Endodermal cell (in vitro differentiated cells): ENCODE results near the gene KCNA5. TPM values are rescaled to one million over a fixed set of nuclear protein-coding genes. Genes with fewer than 3 reads are reported as not detected.

Experiments used
- DNase-seq: peaks from one replicate; pipeline ENCODE4 v3.0.0-alpha.2; 2017
- H3K27ac ChIP-seq: 2 replicates; pipeline ENCODE4 v1.5.1; 2013; ENCODE audit warnings: mild to moderate bottlenecking, low read depth, low read length, moderate library complexity
- H3K27me3 ChIP-seq: 2 replicates; pipeline ENCODE4 v1.6.1; 2013; ENCODE audit warnings: mild to moderate bottlenecking, low read length, moderate library complexity; ENCODE audit not compliant: insufficient read depth, control insufficient read depth, poor library complexity, severe bottlenecking
- H3K36me3 ChIP-seq: 2 replicates; pipeline ENCODE4 v1.7.0; 2013; ENCODE audit warnings: mild to moderate bottlenecking, low read length, moderate library complexity; ENCODE audit not compliant: control insufficient read depth, insufficient read depth
- H3K4me1 ChIP-seq: one replicate; pipeline ENCODE4 v1.7.0; 2013; ENCODE audit warnings: low read length; ENCODE audit not compliant: control insufficient read depth, insufficient read depth
- H3K4me3 ChIP-seq: 2 replicates; pipeline ENCODE4 v1.5.1; 2013; ENCODE audit warnings: mild to moderate bottlenecking, low read length, moderate library complexity
- H3K9ac ChIP-seq: 2 replicates; pipeline ENCODE4 v1.6.1; 2013; ENCODE audit warnings: mild to moderate bottlenecking, low read length, moderate library complexity; ENCODE audit not compliant: poor library complexity, severe bottlenecking; ENCODE audit errors: extremely low read depth
- H3K9me3 ChIP-seq: 2 replicates; pipeline ENCODE4 v1.6.1; 2013; ENCODE audit warnings: mild to moderate bottlenecking, low read length, moderate library complexity; ENCODE audit not compliant: control insufficient read depth
- H3K27ac Mint-ChIP-seq: 2 replicates; pipeline ENCODE4 v1.8.0; 2020; ENCODE audit warnings: mixed read lengths
- H3K27me3 Mint-ChIP-seq: 2 replicates; pipeline ENCODE4 v1.8.0; 2021; ENCODE audit warnings: mild to moderate bottlenecking, mixed read lengths; ENCODE audit not compliant: insufficient read depth
- H3K36me3 Mint-ChIP-seq: 2 replicates; pipeline ENCODE4 v1.8.0; 2020; ENCODE audit warnings: low read depth, mixed read lengths
- H3K4me1 Mint-ChIP-seq: 2 replicates; pipeline ENCODE4 v1.8.0; 2020; ENCODE audit warnings: mixed read lengths
- H3K4me3 Mint-ChIP-seq: 2 replicates; pipeline ENCODE4 v1.8.0; 2020; ENCODE audit warnings: mild to moderate bottlenecking, moderate library complexity, mixed read lengths
- H3K9me3 Mint-ChIP-seq: 2 replicates; pipeline ENCODE4 v1.8.0; 2020; ENCODE audit warnings: mild to moderate bottlenecking, mixed read lengths
- WGBS, 2 experiments: methylation state at CpG; one replicate each; pipeline versions ENCODE4 v1.1.5 to v1.1.7; 2013; ENCODE audit warnings: missing lambda C conversion rate in 2 of 2, mixed read lengths in 1 of 2; ENCODE audit not compliant: insufficient coverage in 1 of 2, insufficient read length in 1 of 2; 5-methylcytosine and 5-hydroxymethylcytosine counted together
- total RNA-seq, 2 donors: library from RNA; stranded (reverse); fragmentation: NEBNext Ultra II Directional in 1 of 2; extraction: Animal tissue kit (Norgen Biotek cat#: 25700) in 1 of 2; gene quantifications; 2 replicates in 1 of 2; 3 replicates in 1 of 2; pipeline ENCODE4 v1.2.1, GENCODE V29; 2021
- TF ChIP-seq, protein P1 (sequence below): fragments of 200-600 bp; sonication (generic); conservative IDR thresholded peaks from 2 replicates; pipeline ENCODE4 v1.5.0; 2021; ENCODE audit warnings: antibody characterized with exemption, mild to moderate bottlenecking

Gene KCNA5
- total RNA-seq, 2 donors from 2014 or later, result not detected

DNA sequence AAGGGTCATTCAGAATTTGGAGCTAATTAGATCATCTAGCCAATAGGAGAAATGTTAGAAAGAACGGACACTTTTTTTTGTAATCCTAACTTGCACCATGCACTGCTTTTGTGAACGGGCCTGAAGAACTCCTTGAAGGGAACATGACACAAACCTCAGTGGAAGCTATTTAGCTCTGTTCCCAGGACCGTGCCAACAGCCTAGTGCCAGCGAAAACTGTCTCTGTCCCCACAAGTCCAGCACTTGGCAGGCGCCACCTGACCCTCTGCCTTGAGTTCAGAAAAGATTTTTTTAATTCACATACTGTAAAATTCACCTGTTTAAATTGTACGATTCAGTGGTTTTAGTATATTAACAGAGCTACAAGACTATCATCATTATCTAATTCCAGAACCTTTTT is 31.3 kb upstream of the KCNA5 start:
- WGBS, 2 experiments, result 90 to 96% methylated on average over 3 to 6 of the region's 6 CpGs
- TF ChIP-seq, protein P1, sequence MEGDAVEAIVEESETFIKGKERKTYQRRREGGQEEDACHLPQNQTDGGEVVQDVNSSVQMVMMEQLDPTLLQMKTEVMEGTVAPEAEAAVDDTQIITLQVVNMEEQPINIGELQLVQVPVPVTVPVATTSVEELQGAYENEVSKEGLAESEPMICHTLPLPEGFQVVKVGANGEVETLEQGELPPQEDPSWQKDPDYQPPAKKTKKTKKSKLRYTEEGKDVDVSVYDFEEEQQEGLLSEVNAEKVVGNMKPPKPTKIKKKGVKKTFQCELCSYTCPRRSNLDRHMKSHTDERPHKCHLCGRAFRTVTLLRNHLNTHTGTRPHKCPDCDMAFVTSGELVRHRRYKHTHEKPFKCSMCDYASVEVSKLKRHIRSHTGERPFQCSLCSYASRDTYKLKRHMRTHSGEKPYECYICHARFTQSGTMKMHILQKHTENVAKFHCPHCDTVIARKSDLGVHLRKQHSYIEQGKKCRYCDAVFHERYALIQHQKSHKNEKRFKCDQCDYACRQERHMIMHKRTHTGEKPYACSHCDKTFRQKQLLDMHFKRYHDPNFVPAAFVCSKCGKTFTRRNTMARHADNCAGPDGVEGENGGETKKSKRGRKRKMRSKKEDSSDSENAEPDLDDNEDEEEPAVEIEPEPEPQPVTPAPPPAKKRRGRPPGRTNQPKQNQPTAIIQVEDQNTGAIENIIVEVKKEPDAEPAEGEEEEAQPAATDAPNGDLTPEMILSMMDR, result no peak
- Histone ChIP-seq H3K36me3 (no peaks in the 10 kb centered on the region), H3K4me1 (no peaks in the 10 kb centered on the region), H3K4me3 (no peak overlapping the region), H3K27me3 (peaks cover 19% of the 10 kb centered on the region), H3K9ac (no peak overlapping the region), H3K27ac (no peak overlapping the region), H3K9me3 (no peaks in the 10 kb centered on the region)
- H3K27me3 Mint-ChIP-seq, result peaks cover 30% of the 10 kb centered on the region
- H3K4me1 Mint-ChIP-seq, result peaks cover 2% of the 10 kb centered on the region
- no peak overlapping the region for H3K27ac Mint-ChIP-seq
- DNase-seq, result no peak
- no peaks in the 10 kb centered on the region for H3K36me3 Mint-ChIP-seq
- H3K9me3 Mint-ChIP-seq, result no peaks in the 10 kb centered on the region
- H3K4me3 Mint-ChIP-seq, result no peak overlapping the region

- H3K4me3 Mint-ChIP-seq, result no peak overlapping the region
- peaks cover 38% of the 10 kb centered on the region for H3K27me3 Mint-ChIP-seq
- H3K27ac Mint-ChIP-seq, result no peak overlapping the region
These were observed 30.4 kb upstream of the KCNA5 start for GRCh38 chr12:5013266-5013730.

DNA sequence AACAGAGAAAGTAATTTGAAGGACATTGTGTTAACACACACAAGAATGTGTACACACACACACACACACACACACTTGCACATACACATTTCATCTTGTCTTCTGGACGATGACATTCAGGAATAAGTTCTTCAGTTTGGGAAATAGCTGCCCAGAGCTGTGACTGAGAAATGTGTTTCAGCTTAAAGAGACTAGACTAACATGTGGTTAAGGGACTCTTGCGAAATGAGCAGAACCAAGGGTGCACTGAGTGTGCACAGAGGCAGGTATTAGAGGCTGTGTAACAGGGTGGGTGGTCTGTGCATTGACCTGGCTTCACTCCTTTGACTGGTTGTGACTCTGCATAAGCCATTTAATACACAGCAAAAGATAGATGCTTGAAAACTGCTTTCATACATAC is 29.4 kb upstream of the KCNA5 start:
- H3K4me3 Mint-ChIP-seq, result no peak overlapping the region
- H3K36me3 Mint-ChIP-seq, result no peaks in the 10 kb centered on the region
- H3K4me3 ChIP-seq, result no peak overlapping the region
- no peak overlapping the region for H3K27ac ChIP-seq
- TF ChIP-seq, protein P1, result no peak
- H3K9me3 ChIP-seq, result no peaks in the 10 kb centered on the region
- H3K36me3 ChIP-seq, result no peaks in the 10 kb centered on the region
- peak; percentile 21 for DNase-seq
- H3K9me3 Mint-ChIP-seq, result no peaks in the 10 kb centered on the region
- WGBS, 2 experiments, result 84 to 100% methylated on average over 1 to 2 of the region's 2 CpGs
- no peak overlapping the region for H3K27ac Mint-ChIP-seq
- H3K27me3 ChIP-seq, result peaks cover 21% of the 10 kb centered on the region
- H3K4me1 Mint-ChIP-seq, result peaks cover 4% of the 10 kb centered on the region
- H3K27me3 Mint-ChIP-seq, result peaks cover 37% of the 10 kb centered on the region
- H3K9ac ChIP-seq, result no peak overlapping the region
- H3K4me1 ChIP-seq, result no peaks in the 10 kb centered on the region

More at GRCh38 chr12:5013266-5013730, 30.4 kb upstream of the KCNA5 start:
- Histone ChIP-seq H3K4me3 (no peak overlapping the region), H3K36me3 (no peaks in the 10 kb centered on the region), H3K9me3 (no peaks in the 10 kb centered on the region), H3K4me1 (no peaks in the 10 kb centered on the region), H3K27ac (no peak overlapping the region), H3K9ac (no peak overlapping the region), H3K27me3 (peaks cover 19% of the 10 kb centered on the region)
- H3K36me3 Mint-ChIP-seq, result no peaks in the 10 kb centered on the region
- H3K4me1 Mint-ChIP-seq, result peaks cover 4% of the 10 kb centered on the region
- DNase-seq, result no peak
- 92 to 100% methylated on average over 2 to 5 of the region's 5 CpGs for WGBS, 2 experiments
- TF ChIP-seq, protein P1, result no peak
- H3K9me3 Mint-ChIP-seq, result no peaks in the 10 kb centered on the region
